ENCODE data around the gene CCDC13. TPM values are rescaled to one million over a fixed set of nuclear protein-coding genes. Genes with fewer than 3 reads are reported as not detected.

Gene CCDC13
- total and polyA plus RNA-seq, 2 of the 13 experiments (the other 11 are each of a cell fraction or from before 2014, with no cell fraction given) = 0.22 to 0.51 TPM

DNA sequence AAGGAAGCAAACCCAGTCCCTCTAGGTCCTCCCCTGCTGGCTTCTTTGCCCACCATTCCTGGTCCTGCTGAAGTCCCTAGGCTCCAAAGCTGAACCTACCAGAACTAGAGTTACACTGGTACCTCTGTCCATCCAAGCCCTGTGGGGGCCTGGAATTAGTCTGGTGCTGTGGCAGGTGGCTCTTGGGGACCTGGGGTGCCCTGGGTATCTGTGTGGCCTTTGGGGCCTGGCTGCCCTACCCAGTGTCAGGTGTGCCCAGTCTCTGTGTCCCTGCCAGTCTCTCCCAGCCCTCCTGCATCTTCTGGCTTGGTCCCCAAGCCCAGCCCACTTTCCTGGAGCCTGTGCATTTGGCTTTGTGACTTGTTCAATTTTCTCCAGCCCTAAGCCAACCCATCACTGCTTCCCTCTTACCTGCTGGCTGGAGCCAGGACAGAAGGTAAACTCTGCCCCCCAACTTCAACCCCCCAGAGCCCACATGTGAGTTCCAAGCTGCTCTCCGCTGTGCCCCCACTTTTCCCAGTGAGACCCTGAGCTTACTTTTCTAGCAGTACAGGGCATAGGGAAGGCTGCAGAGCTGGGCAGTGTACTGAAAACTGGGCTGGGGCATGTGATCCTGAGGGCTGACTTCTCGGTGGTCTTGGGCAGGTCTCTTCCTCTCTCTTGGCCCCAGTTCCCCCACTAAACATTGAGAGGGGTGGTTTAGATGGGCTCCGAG lies 42.2 kb downstream of the CCDC13 start (continued):
- no peak for TF ChIP-seq ARID5B (CRISPR knock-in tag; IDR thresholded peaks at IDR 0.05)
- no peak for TF ChIP-seq SOX6 (IDR thresholded peaks at IDR 0.05)
- TF ChIP-seq SOX6 (CRISPR knock-in tag; IDR thresholded peaks at IDR 0.05) = peak; percentile 2; the same call in 1 of the 2 replicates
- TF ChIP-seq BRCA1 (CRISPR knock-in tag; IDR thresholded peaks at IDR 0.05) = no peak
- no peak for TF ChIP-seq ZKSCAN5 (CRISPR knock-in tag; IDR thresholded peaks at IDR 0.05)
- TF ChIP-seq ADNP (CRISPR knock-in tag; IDR thresholded peaks at IDR 0.05) = no peak
- TF ChIP-seq LRRFIP1 (CRISPR knock-in tag; conservative IDR thresholded peaks at IDR 0.05) = no peak
- no peak for TF ChIP-seq EHMT2 (IDR thresholded peaks at IDR 0.05; ENCODE audit: borderline replicate concordance, low read depth, low read length)
- TF ChIP-seq ZNF550 (CRISPR knock-in tag; IDR thresholded peaks at IDR 0.05; ENCODE audit: borderline replicate concordance) = 0 out of 2 replicates have a peak, but pooled peaks have one; percentile 1
- peak; percentile 25; the same call in 1 of the 2 replicates for TF ChIP-seq ZNF687 (CRISPR knock-in tag; IDR thresholded peaks at IDR 0.05)
- no peak for TF ChIP-seq SP4 (CRISPR knock-in tag; IDR thresholded peaks at IDR 0.05)
- no peak for TF ChIP-seq ZNF367 (CRISPR knock-in tag; IDR thresholded peaks at IDR 0.05; ENCODE audit: borderline replicate concordance)
- TF ChIP-seq TCF12 (IDR thresholded peaks at IDR 0.05) = no peak
- no peak for TF ChIP-seq TCF12 (CRISPR knock-in tag; IDR thresholded peaks at IDR 0.05)
- TF ChIP-seq NFE2L1 (CRISPR knock-in tag; IDR thresholded peaks at IDR 0.05; ENCODE audit: borderline replicate concordance) = no peak
- TF ChIP-seq ZNF670 (CRISPR knock-in tag; IDR thresholded peaks at IDR 0.05; ENCODE audit: borderline replicate concordance) = no peak
- TF ChIP-seq POLR2AphosphoS2 (IDR thresholded peaks at IDR 0.05; ENCODE audit: low read depth, low read length) = no peak
- TF ChIP-seq SYNCRIP (IDR thresholded peaks at IDR 0.05; ENCODE audit: insufficient read depth, low read depth, low read length) = no peak
- no peak for TF ChIP-seq NKX3-1 (CRISPR knock-in tag; IDR thresholded peaks at IDR 0.05)
- TF ChIP-seq MEF2D (CRISPR knock-in tag; IDR thresholded peaks at IDR 0.05) = no peak

All from HepG2 (cell line).